ENCODE results near the gene NLN. TPM values are rescaled to one million over a fixed set of nuclear protein-coding genes. Genes with fewer than 3 reads are reported as not detected.

NLN gene
- total RNA-seq, 1 donor from 2014 or later = 45.8 TPM

DNA sequence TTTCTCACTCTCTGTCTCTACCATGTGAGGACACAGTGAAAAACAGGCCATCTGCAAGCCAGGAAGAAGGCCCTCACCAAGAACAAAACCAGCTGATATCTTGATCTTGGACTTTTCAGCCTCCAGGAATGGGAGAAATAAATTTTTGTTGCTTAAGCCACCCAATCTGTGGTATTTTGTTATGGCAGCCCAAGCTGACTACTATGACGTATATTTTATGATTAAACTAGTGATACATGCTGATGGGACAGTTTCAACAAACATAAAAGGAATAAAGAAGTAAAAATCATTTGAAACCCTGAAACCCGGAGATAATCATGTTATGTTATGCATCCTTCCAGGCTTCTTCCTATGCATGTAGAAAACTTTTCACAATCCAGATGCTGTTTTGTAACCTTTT, 132.9 kb downstream of the NLN start:
- DNase-seq (ENCODE audit: low spot score) = no peak
- Mint-ChIP-seq H3K27ac (ENCODE audit: unreplicated experiment) (no peak overlapping the region), H3K36me3 (ENCODE audit: low read depth, unreplicated experiment) (peaks cover 9% of the 10 kb centered on the region), H3K27me3 (ENCODE audit: unreplicated experiment) (peaks cover 3% of the 10 kb centered on the region), H3K9me3 (ENCODE audit: unreplicated experiment) (no peaks in the 10 kb centered on the region), H3K4me3 (ENCODE audit: unreplicated experiment) (no peak overlapping the region), H3K4me1 (ENCODE audit: unreplicated experiment) (peaks cover 10% of the 10 kb centered on the region)
- TF ChIP-seq, protein P1, sequence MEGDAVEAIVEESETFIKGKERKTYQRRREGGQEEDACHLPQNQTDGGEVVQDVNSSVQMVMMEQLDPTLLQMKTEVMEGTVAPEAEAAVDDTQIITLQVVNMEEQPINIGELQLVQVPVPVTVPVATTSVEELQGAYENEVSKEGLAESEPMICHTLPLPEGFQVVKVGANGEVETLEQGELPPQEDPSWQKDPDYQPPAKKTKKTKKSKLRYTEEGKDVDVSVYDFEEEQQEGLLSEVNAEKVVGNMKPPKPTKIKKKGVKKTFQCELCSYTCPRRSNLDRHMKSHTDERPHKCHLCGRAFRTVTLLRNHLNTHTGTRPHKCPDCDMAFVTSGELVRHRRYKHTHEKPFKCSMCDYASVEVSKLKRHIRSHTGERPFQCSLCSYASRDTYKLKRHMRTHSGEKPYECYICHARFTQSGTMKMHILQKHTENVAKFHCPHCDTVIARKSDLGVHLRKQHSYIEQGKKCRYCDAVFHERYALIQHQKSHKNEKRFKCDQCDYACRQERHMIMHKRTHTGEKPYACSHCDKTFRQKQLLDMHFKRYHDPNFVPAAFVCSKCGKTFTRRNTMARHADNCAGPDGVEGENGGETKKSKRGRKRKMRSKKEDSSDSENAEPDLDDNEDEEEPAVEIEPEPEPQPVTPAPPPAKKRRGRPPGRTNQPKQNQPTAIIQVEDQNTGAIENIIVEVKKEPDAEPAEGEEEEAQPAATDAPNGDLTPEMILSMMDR (IDR thresholded peaks at IDR 0.05; ENCODE audit: unreplicated experiment) = no peak

GRCh38 chr5:65855766-65856315, 133.8 kb downstream of the NLN start:
- no peak overlapping the region for H3K27ac Mint-ChIP-seq (ENCODE audit: unreplicated experiment)
- no peaks in the 10 kb centered on the region for H3K9me3 Mint-ChIP-seq (ENCODE audit: unreplicated experiment)
- TF ChIP-seq, protein P1 (IDR thresholded peaks at IDR 0.05; ENCODE audit: unreplicated experiment) = no peak
- H3K4me3 Mint-ChIP-seq (ENCODE audit: unreplicated experiment) = no peak overlapping the region
- no peak for DNase-seq (ENCODE audit: low spot score)
- peaks cover 3% of the 10 kb centered on the region for H3K27me3 Mint-ChIP-seq (ENCODE audit: unreplicated experiment)
- peaks cover 10% of the 10 kb centered on the region for H3K4me1 Mint-ChIP-seq (ENCODE audit: unreplicated experiment)
- peaks cover 12% of the 10 kb centered on the region for H3K36me3 Mint-ChIP-seq (ENCODE audit: low read depth, unreplicated experiment)

DNA sequence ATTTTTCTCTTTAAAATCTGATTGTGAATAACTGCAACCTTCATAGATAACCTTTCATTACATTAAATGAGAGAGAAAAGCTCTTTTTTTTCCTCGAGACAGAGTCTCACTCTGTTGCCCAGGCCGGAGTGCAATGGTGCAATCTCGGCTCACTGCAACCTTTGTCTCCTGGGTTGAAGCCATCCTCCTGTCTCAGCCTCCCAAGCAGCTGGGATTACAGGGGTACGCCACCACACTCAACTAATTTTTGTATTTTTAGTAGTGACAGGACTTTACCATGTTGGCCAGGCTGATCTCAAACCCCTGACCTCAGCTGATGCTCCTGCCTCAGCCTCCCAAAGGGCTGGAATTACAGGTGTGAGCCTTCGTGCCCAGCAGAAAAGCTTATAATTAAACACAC, 134.5 kb downstream of the NLN start:
- H3K27me3 Mint-ChIP-seq (ENCODE audit: unreplicated experiment) = peaks cover 3% of the 10 kb centered on the region
- no peaks in the 10 kb centered on the region for H3K9me3 Mint-ChIP-seq (ENCODE audit: unreplicated experiment)
- DNase-seq (ENCODE audit: low spot score) = no peak
- no peak overlapping the region for H3K4me3 Mint-ChIP-seq (ENCODE audit: unreplicated experiment)
- peaks cover 12% of the 10 kb centered on the region for H3K36me3 Mint-ChIP-seq (ENCODE audit: low read depth, unreplicated experiment)
- H3K27ac Mint-ChIP-seq (ENCODE audit: unreplicated experiment) = no peak overlapping the region
- TF ChIP-seq, protein P1 (IDR thresholded peaks at IDR 0.05; ENCODE audit: unreplicated experiment) = no peak
- H3K4me1 Mint-ChIP-seq (ENCODE audit: unreplicated experiment) = peaks cover 10% of the 10 kb centered on the region

DNA sequence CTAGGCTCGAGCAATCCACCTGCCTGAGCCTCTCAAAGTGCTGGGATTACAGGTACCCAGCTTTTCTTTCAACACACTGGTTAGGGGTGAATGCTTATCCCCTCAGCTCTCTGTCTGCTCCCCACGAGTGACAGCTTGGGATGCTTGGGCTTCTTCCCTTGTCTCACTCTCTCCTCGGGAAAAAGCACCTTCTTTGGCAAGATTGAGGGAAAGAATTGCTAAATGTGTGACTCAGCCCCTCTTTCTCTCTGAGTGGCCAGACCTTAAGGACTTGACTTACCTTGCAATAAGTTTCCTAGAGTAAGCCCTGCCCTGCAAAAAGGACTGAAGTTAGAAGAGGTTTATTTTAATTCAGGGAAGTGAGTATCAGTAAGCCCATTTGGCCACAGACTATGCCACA, 136.3 kb downstream of the NLN start:
- H3K9me3 Mint-ChIP-seq (ENCODE audit: unreplicated experiment) = no peaks in the 10 kb centered on the region
- TF ChIP-seq, protein P1 (IDR thresholded peaks at IDR 0.05; ENCODE audit: unreplicated experiment) = no peak
- peaks cover 10% of the 10 kb centered on the region for H3K4me1 Mint-ChIP-seq (ENCODE audit: unreplicated experiment)
- H3K4me3 Mint-ChIP-seq (ENCODE audit: unreplicated experiment) = no peak overlapping the region
- no peak overlapping the region for H3K27ac Mint-ChIP-seq (ENCODE audit: unreplicated experiment)
- peaks cover 3% of the 10 kb centered on the region for H3K27me3 Mint-ChIP-seq (ENCODE audit: unreplicated experiment)
- no peak for DNase-seq (ENCODE audit: low spot score)
- H3K36me3 Mint-ChIP-seq (ENCODE audit: low read depth, unreplicated experiment) = peaks cover 12% of the 10 kb centered on the region

- Mint-ChIP-seq H3K4me3 (ENCODE audit: unreplicated experiment) (no peak overlapping the region), H3K4me1 (ENCODE audit: unreplicated experiment) (peaks cover 20% of the 10 kb centered on the region), H3K36me3 (ENCODE audit: low read depth, unreplicated experiment) (peaks cover 3% of the 10 kb centered on the region), H3K27ac (ENCODE audit: unreplicated experiment) (no peak overlapping the region), H3K27me3 (ENCODE audit: unreplicated experiment) (peaks cover 2% of the 10 kb centered on the region), H3K9me3 (ENCODE audit: unreplicated experiment) (no peaks in the 10 kb centered on the region)
- TF ChIP-seq, protein P1 (IDR thresholded peaks at IDR 0.05; ENCODE audit: unreplicated experiment) = no peak
- DNase-seq (ENCODE audit: low spot score) = no peak
Observed at GRCh38 chr5:65861830-65862241, 139.8 kb downstream of the NLN start.

Data from endothelial cell (in vitro differentiated cells).